Lung (tissue), 12 donors: ENCODE results near the gene ARMH2. TPM values are rescaled to one million over a fixed set of nuclear protein-coding genes. Genes with fewer than 3 reads are reported as not detected.

Experiments used
- ATAC-seq: fragments of 200-7000 bp; cut with Tn5 transposase; one replicate; pipeline ENCODE4 v1.9.1; 2020; ENCODE audit warnings: moderate number of reproducible peaks; ENCODE audit not compliant: insufficient read depth, low FRiP score
- DNase-seq, 3 donors: peaks; one replicate each; pipeline ENCODE4 v3.0.0-alpha.2; 2013 to 2017
- H3K27ac ChIP-seq, 2 donors: one replicate each; pipeline ENCODE4 v1.5.1; 2013; ENCODE audit warnings: mild to moderate bottlenecking in 2 of 2, moderate library complexity in 2 of 2, control low read depth in 1 of 2, inconsistent platforms in 1 of 2, low read depth in 1 of 2, low read length in 1 of 2
- H3K27me3 ChIP-seq, 3 donors: one replicate each; pipeline ENCODE4 v1.5.1; 2013; ENCODE audit warnings: low read length in 2 of 3; ENCODE audit not compliant: control insufficient read depth in 3 of 3, insufficient read depth in 3 of 3
- H3K36me3 ChIP-seq, 4 donors: one replicate each; pipeline ENCODE4 v1.5.1; 2013; ENCODE audit warnings: low read length in 4 of 4, mild to moderate bottlenecking in 1 of 4, moderate library complexity in 1 of 4; ENCODE audit not compliant: control insufficient read depth in 4 of 4, insufficient read depth in 4 of 4
- H3K4me1 ChIP-seq, 5 donors: one replicate each; pipeline ENCODE4 v1.5.1; 2013; ENCODE audit warnings: low read length in 5 of 5, mild to moderate bottlenecking in 2 of 5, moderate library complexity in 1 of 5; ENCODE audit not compliant: control insufficient read depth in 5 of 5, insufficient read depth in 5 of 5
- H3K4me3 ChIP-seq: one replicate; pipeline ENCODE4 v1.5.1; 2013; ENCODE audit warnings: mild to moderate bottlenecking, control low read depth, moderate library complexity
- H3K9ac ChIP-seq, 2 donors: one replicate each; pipeline ENCODE4 v1.5.1; 2013; ENCODE audit warnings: low read length in 2 of 2, control low read depth in 1 of 2; ENCODE audit not compliant: insufficient read depth in 1 of 2
- H3K9me3 ChIP-seq, 4 donors: one replicate each; pipeline ENCODE4 v1.5.1; 2013; ENCODE audit warnings: low read length in 3 of 4, mild to moderate bottlenecking in 1 of 4, moderate library complexity in 1 of 4; ENCODE audit not compliant: control insufficient read depth in 4 of 4, insufficient read depth in 3 of 4
- CTCF ChIP-seq: IDR thresholded peaks from 2 replicates; pipeline ENCODE4 v1.5.1; 2012; ENCODE audit warnings: mild to moderate bottlenecking; ENCODE audit errors: control extremely low read depth, extremely low read depth
- WGBS, 2 donors: extraction: QIAGEN DNeasy Blood & Tissue Kit; methylation state at CpG; one replicate each; pipeline ENCODE4 v1.1.7; 2013; 5-methylcytosine and 5-hydroxymethylcytosine counted together
- polyA plus RNA-seq, 2 donors: library from polyadenylated mRNA; stranded (reverse); fragments of 200-250 nt; gene quantifications; one replicate each; pipeline ENCODE4 v1.2.1, GENCODE V29; 2013
- total RNA-seq, 2 donors: library from RNA; depleted of rRNA in 1 of 2; stranded (reverse); fragments of >200 nt in 1 of 2; gene quantifications; one replicate each; pipeline ENCODE4 v1.2.1, GENCODE V29; 2014 to 2021
- donor health status: control.
- donor health status: control.
- donor health status: Bipolar disorder and iron deficiency.
- donor health status: healthy.
- donor health status: DM: yes; HTN: yes; CAD: no.

ARMH2 gene
- total and polyA plus RNA-seq, 4 donors = 0.56 to 3.2 (median 1.3) TPM

GRCh38 chr6:24829657-24830056 lies 30.9 kb upstream of the ARMH2 start:
- Histone ChIP-seq H3K27ac (no peak overlapping the region), H3K4me3 (no peak overlapping the region), H3K4me1 (no peaks in the 10 kb centered on the region), H3K27me3 (no peaks in the 10 kb centered on the region), H3K9me3 (no peaks in the 10 kb centered on the region), H3K36me3 (peaks cover 0 to 5% (median 0%) of the 10 kb centered on the region in 4 donors), H3K9ac (no peak overlapping the region)
- 93 to 94% methylated on average over 3 of the region's 3 CpGs for WGBS, 2 donors
- no peak for TF ChIP-seq CTCF
- ATAC-seq (no peak), DNase-seq (no peak)

DNA sequence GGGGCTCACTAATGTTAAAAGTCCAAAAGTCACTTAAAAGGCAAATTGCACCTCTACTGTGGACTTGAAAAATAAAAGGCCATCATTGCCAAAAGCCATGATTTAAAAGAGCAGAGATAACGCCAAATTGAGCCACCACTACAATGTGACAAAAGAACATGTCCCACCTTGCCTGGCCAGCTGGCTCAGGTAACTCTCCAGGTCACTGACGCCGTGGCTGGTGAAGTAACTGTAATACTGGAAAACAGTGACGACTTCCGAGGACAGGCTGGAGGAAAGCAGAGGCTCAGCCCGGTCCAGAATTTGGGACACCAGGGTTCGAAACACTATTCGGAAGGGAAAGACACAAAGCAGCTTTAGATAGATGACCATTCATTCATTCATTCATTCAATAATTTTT lies 29.3 kb upstream of the ARMH2 start:
- DNase-seq (no peak), ATAC-seq (no peak)
- Histone ChIP-seq H3K4me1 (no peaks in the 10 kb centered on the region), H3K9ac (no peak overlapping the region), H3K36me3 (peaks cover 0 to 5% (median 0%) of the 10 kb centered on the region in 4 donors), H3K4me3 (no peak overlapping the region), H3K27me3 (no peaks in the 10 kb centered on the region), H3K27ac (no peak overlapping the region), H3K9me3 (no peaks in the 10 kb centered on the region)
- TF ChIP-seq CTCF = no peak
- WGBS, 2 donors = 81 to 92% methylated on average over 8 of the region's 8 CpGs

DNA sequence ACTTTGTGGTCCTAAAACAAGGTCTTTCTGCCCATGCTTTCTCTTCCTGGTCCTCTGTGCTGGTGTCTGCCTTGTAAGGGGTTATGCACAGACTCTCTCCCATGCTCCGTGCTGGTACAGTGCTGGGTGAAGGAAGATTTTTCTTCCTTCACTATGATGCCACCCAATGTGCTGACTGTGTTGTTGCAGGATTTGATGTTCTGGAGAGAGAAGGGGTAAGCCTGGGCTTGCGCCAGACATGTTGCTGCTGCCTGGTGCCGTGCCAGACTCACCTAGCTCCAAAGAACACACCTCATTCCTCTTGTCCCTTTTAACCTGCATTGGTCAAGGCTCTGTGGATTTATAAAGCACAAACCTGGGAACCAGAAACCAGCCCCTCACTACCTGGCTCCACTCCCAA lies 28.4 kb upstream of the ARMH2 start:
- no peaks in the 10 kb centered on the region for H3K9me3 ChIP-seq
- WGBS, 2 donors = 81 to 87% methylated on average over 3 of the region's 3 CpGs
- no peak for DNase-seq
- ATAC-seq = no peak
- no peaks in the 10 kb centered on the region for H3K27me3 ChIP-seq
- no peak overlapping the region for H3K27ac ChIP-seq
- peaks cover 0 to 5% (median 0%) of the 10 kb centered on the region in 4 donors for H3K36me3 ChIP-seq
- TF ChIP-seq CTCF = no peak
- H3K4me3 ChIP-seq = no peak overlapping the region
- no peaks in the 10 kb centered on the region for H3K4me1 ChIP-seq
- no peak overlapping the region for H3K9ac ChIP-seq

GRCh38 chr6:24825130-24825630 lies 26.5 kb upstream of the ARMH2 start:
- H3K9me3 ChIP-seq = no peaks in the 10 kb centered on the region
- no peak for ATAC-seq
- H3K27me3 ChIP-seq = no peaks in the 10 kb centered on the region
- no peak overlapping the region for H3K4me3 ChIP-seq
- DNase-seq = no peak
- peaks cover 0 to 2% (median 0%) of the 10 kb centered on the region in 4 donors for H3K36me3 ChIP-seq
- H3K27ac ChIP-seq = no peak overlapping the region
- TF ChIP-seq CTCF = no peak
- WGBS, 2 donors = 57 to 85% methylated on average over 2 of the region's 2 CpGs
- no peak overlapping the region for H3K9ac ChIP-seq
- no peaks in the 10 kb centered on the region for H3K4me1 ChIP-seq
